NCI-H82 treated with DMSO at 0.1 percent for 48 hours (cell line): Measurements from ENCODE around the gene CHIC1.

Experiments
- DNase-seq: peaks from one replicate; lab custom pipeline; 2025; ENCODE audit not compliant: unreplicated experiment; lab: John Stamatoyannopoulos, UW

Gene CHIC1

DNA sequence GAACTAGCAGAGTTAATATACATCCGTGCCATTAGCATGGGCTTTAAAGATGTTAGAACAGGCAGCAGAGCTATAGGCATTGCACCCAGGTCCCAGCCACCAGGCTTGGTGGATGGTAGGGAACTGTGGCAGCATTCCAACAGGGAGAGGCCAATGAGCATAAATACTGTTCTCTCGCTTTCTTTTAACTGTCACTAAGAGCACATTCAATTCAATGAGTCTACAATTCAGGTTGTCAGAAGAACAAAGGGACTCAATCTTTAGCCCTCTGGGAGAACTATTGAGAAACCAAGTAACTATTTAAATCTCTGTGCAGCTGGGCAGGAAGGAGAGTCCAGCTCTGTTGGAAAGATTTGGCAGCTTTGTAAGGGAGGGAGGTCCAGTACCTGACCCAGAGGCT lies 165.6 kb downstream of the CHIC1 start:
- DNase-seq, result no peak
